ENCODE results near the gene FBXL20. TPM values are rescaled to one million over a fixed set of nuclear protein-coding genes. Genes with fewer than 3 reads are reported as not detected.
A peak's percentile ranks its signal among the peaks of the same experiment; 100 is the strongest.

Gene FBXL20
- total RNA-seq, 2 donors from 2014 or later, result 22.4 to 43.6 TPM

- Histone ChIP-seq H3K9me3 (no peaks in the 10 kb centered on the region), H3K27me3 (replicated peaks; ENCODE audit: insufficient read depth) (peaks cover 8% of the 10 kb centered on the region), H3K36me3 (no peaks in the 10 kb centered on the region), H3K4me1 (replicated peaks) (no peaks in the 10 kb centered on the region), H3K27ac (no peak overlapping the region), H3K4me3 (no peak overlapping the region)
- intact Hi-C loops (cut with DNase I), result no loop called here
- WGBS, result 39% methylated on average over 7 of the region's 7 CpGs
- peak; percentile 57 for DNase-seq (ENCODE audit: low spot score)
- no peak for TF ChIP-seq POLR2A (IDR thresholded peaks at IDR 0.05)
- TF ChIP-seq POLR2AphosphoS5 (IDR thresholded peaks at IDR 0.05), result peak; percentile 44
- no peak for TF ChIP-seq CTCF (IDR thresholded peaks at IDR 0.05)
Measured at GRCh38 chr17:39222151-39222550, 179.3 kb downstream of the FBXL20 start.

- DNase-seq (ENCODE audit: low spot score), result no peak
- Histone ChIP-seq H3K27me3 (replicated peaks; ENCODE audit: insufficient read depth) (peaks cover 8% of the 10 kb centered on the region), H3K4me1 (replicated peaks) (no peaks in the 10 kb centered on the region), H3K4me3 (no peak overlapping the region), H3K36me3 (no peaks in the 10 kb centered on the region), H3K9me3 (no peaks in the 10 kb centered on the region), H3K27ac (no peak overlapping the region)
- no peak for TF ChIP-seq POLR2A (IDR thresholded peaks at IDR 0.05)
- no peak for TF ChIP-seq POLR2AphosphoS5 (IDR thresholded peaks at IDR 0.05)
- no peak for TF ChIP-seq CTCF (IDR thresholded peaks at IDR 0.05)
- intact Hi-C loops (cut with DNase I), result no loop called here
- WGBS, result 92% methylated on average over 6 of the region's 6 CpGs
Measured at GRCh38 chr17:39221572-39221971, 179.9 kb downstream of the FBXL20 start.

- Histone ChIP-seq H3K4me3 (no peak overlapping the region), H3K4me1 (replicated peaks) (no peaks in the 10 kb centered on the region), H3K27me3 (replicated peaks; ENCODE audit: insufficient read depth) (no peaks in the 10 kb centered on the region), H3K27ac (peak overlapping the region in 1 of 2 donors; percentile 22), H3K9me3 (no peaks in the 10 kb centered on the region), H3K36me3 (no peaks in the 10 kb centered on the region)
- 42% methylated on average over 8 of the region's 8 CpGs for WGBS
- intact Hi-C loops (cut with DNase I), result no loop called here
- TF ChIP-seq POLR2AphosphoS5 (IDR thresholded peaks at IDR 0.05) (peak; percentile 65), CTCF (IDR thresholded peaks at IDR 0.05) (no peak)
- DNase-seq (ENCODE audit: low spot score), result peak; percentile 60
Measured at GRCh38 chr17:39219647-39220154, 181.7 kb downstream of the FBXL20 start.

GRCh38 chr17:39218906-39219305 lies 182.5 kb downstream of the FBXL20 start:
- no peaks in the 10 kb centered on the region for H3K9me3 ChIP-seq
- no peak for TF ChIP-seq POLR2A (IDR thresholded peaks at IDR 0.05)
- no peak for TF ChIP-seq POLR2AphosphoS5 (IDR thresholded peaks at IDR 0.05)
- no peak for TF ChIP-seq CTCF (IDR thresholded peaks at IDR 0.05)
- H3K4me3 ChIP-seq, result no peak overlapping the region
- no peaks in the 10 kb centered on the region for H3K4me1 ChIP-seq (replicated peaks)
- no peak for DNase-seq (ENCODE audit: low spot score)
- no peaks in the 10 kb centered on the region for H3K27me3 ChIP-seq (replicated peaks; ENCODE audit: insufficient read depth)
- intact Hi-C loops (cut with DNase I), result no loop called here
- H3K36me3 ChIP-seq, result no peaks in the 10 kb centered on the region
- 55% methylated on average over 8 of the region's 8 CpGs for WGBS
- no peak overlapping the region for H3K27ac ChIP-seq

- H3K9me3 ChIP-seq, result no peaks in the 10 kb centered on the region
- no peaks in the 10 kb centered on the region for H3K27me3 ChIP-seq (replicated peaks; ENCODE audit: insufficient read depth)
- intact Hi-C loops (cut with DNase I), result no loop called here
- no peaks in the 10 kb centered on the region for H3K4me1 ChIP-seq (replicated peaks)
- H3K27ac ChIP-seq, result no peak overlapping the region
- TF ChIP-seq POLR2A (IDR thresholded peaks at IDR 0.05) (no peak), POLR2AphosphoS5 (IDR thresholded peaks at IDR 0.05) (no peak), CTCF (IDR thresholded peaks at IDR 0.05) (no peak)
- H3K36me3 ChIP-seq, result no peaks in the 10 kb centered on the region
- DNase-seq (ENCODE audit: low spot score), result no peak
- no peak overlapping the region for H3K4me3 ChIP-seq
- whole genome bisulfite sequencing, result 34% methylated on average over 24 of the region's 24 CpGs
Measured at GRCh38 chr17:39217734-39218369, 183.6 kb downstream of the FBXL20 start.

Data from prostate gland (tissue), 2 donors.